Progenitor cell of endocrine pancreas (in vitro differentiated cells): Measurements from ENCODE around the gene TMCO6. TPM values are rescaled to one million over a fixed set of nuclear protein-coding genes. Genes with fewer than 3 reads are reported as not detected.
A peak's percentile ranks its signal among the peaks of the same experiment; 100 is the strongest.
"Not testable (repeated sequence)": the region's sequence is repeated elsewhere in the genome, so short reads cannot be mapped to it uniquely, and the experiment has no call there.

Source experiments
- DNase-seq: peaks from one replicate; pipeline ENCODE4 v3.0.0; 2021; ENCODE audit warnings: low spot score; ENCODE audit not compliant: unreplicated experiment
- H3K27ac Mint-ChIP-seq: 2 replicates; pipeline ENCODE4 v1.8.0; 2021; ENCODE audit warnings: mild to moderate bottlenecking, moderate library complexity, mixed read lengths
- H3K27me3 Mint-ChIP-seq: 2 replicates; pipeline ENCODE4 v1.8.0; 2021; ENCODE audit warnings: mixed read lengths
- H3K36me3 Mint-ChIP-seq: 2 replicates; pipeline ENCODE4 v1.8.0; 2022; ENCODE audit warnings: mixed read lengths; ENCODE audit not compliant: insufficient read depth
- H3K4me1 Mint-ChIP-seq: 2 replicates; pipeline ENCODE4 v1.8.0; 2021; ENCODE audit warnings: low read depth, mixed read lengths
- H3K4me3 Mint-ChIP-seq: 2 replicates; pipeline ENCODE4 v1.8.0; 2021; ENCODE audit warnings: low read depth, mild to moderate bottlenecking, moderate library complexity, mixed read lengths
- H3K9me3 Mint-ChIP-seq: 2 replicates; pipeline ENCODE4 v1.8.0; 2021; ENCODE audit warnings: low read depth, mixed read lengths
- CTCF ChIP-seq: fragments of 200-600 bp; sonication (generic); IDR thresholded peaks from one replicate; pipeline ENCODE4 v1.5.0; 2021; ENCODE audit warnings: antibody characterized with exemption, mild to moderate bottlenecking; ENCODE audit not compliant: unreplicated experiment
- total RNA-seq: library from RNA; stranded (reverse); gene quantifications from 2 replicates; pipeline ENCODE4 v1.2.1, GENCODE V29; 2021

Gene TMCO6
- total RNA-seq, 1 donor from 2014 or later = 25.9 TPM

DNA sequence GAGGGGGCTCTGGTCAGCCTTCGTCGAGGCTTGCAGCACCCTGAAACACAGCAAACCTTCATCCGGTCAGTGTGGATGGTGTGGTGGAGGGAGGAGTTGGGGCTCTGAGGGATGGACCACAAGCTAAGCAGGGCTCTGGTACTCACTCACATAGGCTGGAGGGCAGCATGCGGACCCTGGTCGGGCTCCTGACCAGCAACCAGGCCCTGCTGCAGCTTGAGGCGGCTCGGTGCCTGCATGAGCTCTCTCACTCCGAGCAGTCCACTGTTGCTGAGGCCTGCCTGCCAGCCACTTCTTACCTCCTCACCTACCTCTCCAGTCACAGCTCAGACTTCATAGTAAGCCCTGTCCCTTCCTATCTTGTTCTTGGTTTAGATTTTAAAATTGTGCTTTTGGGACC lies 2.5 kb downstream of the TMCO6 start:
- H3K36me3 Mint-ChIP-seq = peaks cover 3% of the 10 kb centered on the region
- H3K4me3 Mint-ChIP-seq = peak overlapping the region; percentile 27

GRCh38 chr5:140642718-140643117 lies 3.5 kb downstream of the TMCO6 start:
- DNase-seq = no peak
- H3K36me3 Mint-ChIP-seq = peaks cover 3% of the 10 kb centered on the region
- H3K9me3 Mint-ChIP-seq = peaks cover 6% of the 10 kb centered on the region
- no peak for TF ChIP-seq CTCF
- H3K4me1 Mint-ChIP-seq = peaks cover 13% of the 10 kb centered on the region
- no peak overlapping the region for H3K27ac Mint-ChIP-seq
- no peaks in the 10 kb centered on the region for H3K27me3 Mint-ChIP-seq
- no peak overlapping the region for H3K4me3 Mint-ChIP-seq

More for the DNA sequence above, 2.5 kb downstream of the TMCO6 start:
- no peaks in the 10 kb centered on the region for H3K27me3 Mint-ChIP-seq
- H3K4me1 Mint-ChIP-seq = peaks cover 13% of the 10 kb centered on the region
- H3K27ac Mint-ChIP-seq = no peak overlapping the region
- peaks cover 10% of the 10 kb centered on the region for H3K9me3 Mint-ChIP-seq
- DNase-seq = no peak
- no peak for TF ChIP-seq CTCF

DNA sequence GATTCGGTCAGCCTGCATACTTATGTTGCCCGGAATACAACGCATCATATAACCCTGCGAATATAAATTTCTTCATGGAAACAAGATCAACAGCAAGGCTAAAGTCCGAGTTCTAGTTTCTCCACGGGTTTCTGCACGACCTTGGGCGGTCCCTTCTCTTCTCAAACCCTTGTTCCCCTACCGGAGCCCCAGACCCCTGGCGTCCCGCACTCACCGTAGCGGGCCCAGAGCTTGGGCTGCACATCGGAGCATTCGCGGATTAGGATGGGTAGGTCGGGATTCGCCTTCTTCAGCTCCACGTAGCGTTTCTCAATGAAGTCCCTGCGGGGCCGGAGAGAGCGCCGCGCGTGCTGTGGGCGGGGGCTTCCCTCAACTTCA lies 7.8 kb downstream of the TMCO6 start:
- Mint-ChIP-seq H3K36me3 (peaks cover 12% of the 10 kb centered on the region), H3K4me1 (peaks cover 11% of the 10 kb centered on the region), H3K27me3 (no peaks in the 10 kb centered on the region), H3K4me3 (peak overlapping the region; percentile 99), H3K9me3 (no peaks in the 10 kb centered on the region), H3K27ac (peak overlapping the region; percentile 99)
- TF ChIP-seq CTCF = no peak
- DNase-seq = no peak

DNA sequence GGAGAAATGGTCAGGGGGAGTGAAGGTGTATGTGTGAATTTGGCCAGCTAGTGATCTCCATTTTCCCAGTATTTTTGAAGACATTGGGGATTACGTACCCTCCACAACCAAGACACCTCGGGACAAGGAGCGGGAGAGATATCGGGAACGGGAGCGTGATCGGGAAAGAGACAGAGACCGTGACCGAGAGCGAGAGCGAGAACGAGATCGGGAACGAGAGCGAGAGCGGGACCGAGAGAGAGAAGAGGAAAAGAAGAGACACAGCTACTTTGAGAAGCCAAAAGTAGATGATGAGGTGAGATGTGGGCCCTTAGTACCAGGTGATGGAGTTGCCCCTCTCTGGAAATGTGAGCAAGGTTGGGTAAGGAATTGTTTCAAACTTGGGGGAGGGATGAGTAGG lies 19.6 kb downstream of the TMCO6 start:
- no peaks in the 10 kb centered on the region for H3K4me1 Mint-ChIP-seq
- H3K27ac Mint-ChIP-seq = no peak overlapping the region
- H3K9me3 Mint-ChIP-seq = no peaks in the 10 kb centered on the region
- H3K4me3 Mint-ChIP-seq = no peak overlapping the region
- H3K36me3 Mint-ChIP-seq = peaks cover 40% of the 10 kb centered on the region
- DNase-seq = no peak
- no peaks in the 10 kb centered on the region for H3K27me3 Mint-ChIP-seq
- TF ChIP-seq CTCF = no peak

- H3K27ac Mint-ChIP-seq, H3K4me1 Mint-ChIP-seq, DNase-seq, H3K27me3 Mint-ChIP-seq, H3K4me3 Mint-ChIP-seq, H3K9me3 Mint-ChIP-seq: not testable (repeated sequence)
- peaks cover 30% of the 10 kb centered on the region for H3K36me3 Mint-ChIP-seq
These were observed 21.1 kb downstream of the TMCO6 start for GRCh38 chr5:140660371-140660770.

DNA sequence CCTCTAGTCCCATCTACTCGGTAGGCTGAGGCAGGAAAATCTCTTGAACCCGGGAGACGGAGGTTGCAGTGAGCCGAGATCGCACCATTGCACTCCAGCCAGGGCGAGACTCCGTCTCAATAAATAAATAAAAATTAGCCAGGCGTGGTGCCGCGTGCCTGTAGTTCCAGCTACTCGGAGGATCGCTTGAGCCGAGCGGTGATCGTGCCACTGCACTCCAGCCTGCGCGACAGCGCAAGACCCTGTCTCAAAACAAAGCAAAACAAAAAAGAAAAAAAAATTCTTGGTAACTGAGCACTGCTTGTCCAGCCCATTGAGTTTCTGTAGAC lies 24.7 kb downstream of the TMCO6 start:
- H3K4me3 Mint-ChIP-seq = peak overlapping the region; percentile 99
- H3K9me3 Mint-ChIP-seq = no peaks in the 10 kb centered on the region
- peak overlapping the region; percentile 97 for H3K27ac Mint-ChIP-seq
- no peaks in the 10 kb centered on the region for H3K27me3 Mint-ChIP-seq
- H3K4me1 Mint-ChIP-seq = peaks cover 8% of the 10 kb centered on the region
- peaks cover 21% of the 10 kb centered on the region for H3K36me3 Mint-ChIP-seq
- TF ChIP-seq CTCF = no peak
- no peak for DNase-seq
